Stromal cell of bone marrow (primary cell): ENCODE data around the gene C12orf75.
"Not testable (repeated sequence)": the region's sequence is repeated elsewhere in the genome, so short reads cannot be mapped to it uniquely, and the experiment has no call there.

Experiments used
- DNase-seq: peaks from one replicate; pipeline ENCODE4 v3.0.0-alpha.2; 2012; ENCODE audit warnings: low read depth

The C12orf75 gene

DNA sequence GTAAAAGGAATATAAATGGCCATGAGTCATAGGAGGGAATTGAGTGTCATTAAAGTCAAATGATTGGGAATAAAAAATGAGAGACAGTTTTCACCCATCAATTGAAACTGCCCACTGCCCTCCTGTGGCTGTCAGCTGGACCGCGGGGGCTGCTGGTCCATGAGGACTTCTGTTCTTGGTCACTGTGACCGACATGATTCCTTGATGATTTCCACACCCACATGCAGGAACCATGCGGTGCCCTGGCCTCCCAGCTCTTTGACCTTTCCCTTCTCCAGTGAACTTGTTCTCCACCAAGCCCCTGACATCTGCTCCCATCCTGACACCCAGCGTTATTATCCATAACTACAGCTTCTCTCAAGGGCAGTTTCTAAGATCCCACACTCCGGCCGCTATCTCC, 48.4 kb downstream of the C12orf75 start:
- no peak for DNase-seq

DNA sequence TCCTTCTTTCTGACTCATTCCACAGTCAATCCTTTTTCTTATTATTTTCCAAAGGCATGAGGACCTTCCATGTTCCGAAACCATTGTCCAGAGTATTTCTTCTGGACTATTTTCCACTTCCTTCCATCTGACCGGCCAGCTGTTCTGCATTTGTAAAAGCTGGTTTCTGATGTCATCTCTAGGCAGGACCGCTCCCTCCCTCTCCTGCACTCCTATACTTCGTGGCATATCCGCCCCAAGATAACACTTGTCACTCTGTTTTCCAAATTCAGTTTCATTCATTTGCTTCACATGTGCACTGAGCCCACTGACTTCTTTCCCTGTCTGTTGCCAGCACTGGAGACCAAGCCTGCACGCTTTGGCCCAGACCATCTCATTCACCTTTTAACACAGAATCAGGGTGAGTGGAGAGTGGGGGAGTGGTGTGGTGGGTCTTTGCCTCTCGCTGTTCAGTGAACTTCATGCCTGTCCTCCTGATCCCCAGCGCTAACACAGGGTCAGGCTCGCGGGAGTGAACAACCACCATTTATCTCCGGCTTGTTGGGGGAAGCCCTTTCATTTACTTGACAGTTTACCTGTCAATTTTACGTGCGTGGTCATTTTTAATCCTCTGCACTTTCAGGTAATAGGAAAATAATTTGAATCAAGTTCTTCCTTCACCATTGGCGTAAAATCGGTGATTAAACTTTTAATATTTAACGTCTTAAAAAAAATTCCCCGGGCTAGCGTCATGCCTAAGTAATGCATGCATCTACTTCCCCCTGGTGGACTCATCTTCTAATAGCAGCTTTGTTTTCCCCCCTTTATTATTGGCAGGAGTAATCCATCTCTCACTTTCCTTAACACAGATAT, 52.5 kb downstream of the C12orf75 start:
- peak; percentile 47 for DNase-seq

DNA sequence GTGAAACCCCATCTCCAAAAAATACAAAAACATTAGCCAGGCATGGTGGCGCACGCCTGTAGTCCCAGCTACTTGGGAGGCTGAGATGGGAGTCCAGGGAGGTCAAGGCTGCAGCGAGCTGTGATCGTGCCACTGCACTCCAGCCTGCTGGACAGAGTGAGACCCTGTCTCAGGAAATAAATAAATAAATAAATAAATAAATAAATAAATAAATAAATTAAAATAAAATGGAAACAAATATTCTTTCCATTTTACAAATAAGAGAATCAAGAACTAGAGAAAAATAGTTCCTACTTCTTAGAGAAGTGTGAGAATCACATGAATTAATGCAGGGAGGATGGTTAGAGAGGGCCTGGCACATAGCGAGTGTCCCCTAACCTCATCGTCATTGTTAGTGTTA, 53.7 kb downstream of the C12orf75 start:
- no peak for DNase-seq

DNA sequence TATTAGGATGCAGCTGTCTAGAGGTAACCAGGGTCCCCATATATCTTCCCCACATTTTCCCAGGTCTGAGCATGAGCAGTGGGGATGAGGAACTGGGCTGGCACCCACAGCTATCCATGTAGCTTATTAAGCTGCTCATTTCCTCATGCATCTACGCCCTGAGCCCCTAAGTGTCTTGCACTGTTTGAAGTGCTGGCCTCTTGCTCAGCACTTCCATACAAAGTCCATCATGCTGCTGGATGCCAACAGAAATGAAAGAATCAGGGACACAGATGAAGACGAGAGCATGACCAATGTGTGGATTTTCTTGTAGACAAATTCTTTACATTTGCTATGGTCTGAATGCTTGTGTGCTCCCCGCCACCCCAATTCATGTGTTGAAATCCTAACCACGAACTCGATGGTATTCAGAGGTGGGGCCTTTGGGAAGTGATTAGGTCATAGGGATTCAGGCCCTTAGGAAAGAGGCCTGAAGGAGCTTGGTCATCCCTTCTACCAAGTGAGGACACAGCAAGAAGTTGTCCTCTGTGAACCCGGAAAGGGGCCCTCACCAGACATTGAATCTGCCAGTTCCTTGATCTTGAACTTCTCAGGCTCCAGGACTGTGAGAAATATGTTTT, 54.5 kb downstream of the C12orf75 start:
- no peak for DNase-seq

DNA sequence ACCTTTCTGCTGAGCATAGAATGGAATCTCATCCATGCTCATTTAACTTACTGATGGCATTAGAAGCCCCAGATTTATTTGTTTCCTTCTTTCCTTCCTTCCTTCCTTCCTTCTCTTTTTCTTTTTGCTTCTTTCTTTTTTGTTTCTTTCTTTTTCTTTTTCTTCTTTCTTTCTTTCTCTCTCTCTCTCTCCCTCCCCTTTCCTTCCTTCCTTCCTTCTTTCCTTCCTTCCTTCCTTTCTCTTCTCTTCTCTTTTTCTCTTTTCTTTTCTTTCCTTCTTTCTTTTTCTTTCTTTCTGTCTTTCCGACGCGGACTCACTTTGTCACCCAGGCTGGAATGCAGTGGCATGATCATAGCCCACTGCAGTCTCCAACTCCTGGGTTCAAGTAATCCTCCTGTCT, 55.9 kb downstream of the C12orf75 start:
- no peak for DNase-seq

DNA sequence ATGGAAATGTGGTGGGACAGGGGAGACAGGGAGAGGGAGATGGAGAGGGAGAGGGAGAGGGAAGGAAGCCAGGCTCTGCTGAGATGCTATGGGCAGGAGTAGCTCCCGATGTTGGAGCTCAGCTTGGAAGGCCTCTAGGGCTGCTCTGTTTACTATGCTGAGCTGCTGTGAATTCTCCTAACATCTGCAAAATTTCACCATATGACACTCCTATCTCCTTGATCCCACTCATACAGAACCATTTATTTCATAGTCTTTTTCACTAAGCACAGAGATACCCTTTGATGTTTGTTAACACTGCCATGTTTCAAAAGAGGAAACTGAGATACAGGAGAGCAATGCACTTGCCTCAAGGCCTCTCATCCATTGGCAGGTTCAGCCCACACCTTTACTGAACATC, 60.7 kb downstream of the C12orf75 start:
- DNase-seq: no peak

DNA sequence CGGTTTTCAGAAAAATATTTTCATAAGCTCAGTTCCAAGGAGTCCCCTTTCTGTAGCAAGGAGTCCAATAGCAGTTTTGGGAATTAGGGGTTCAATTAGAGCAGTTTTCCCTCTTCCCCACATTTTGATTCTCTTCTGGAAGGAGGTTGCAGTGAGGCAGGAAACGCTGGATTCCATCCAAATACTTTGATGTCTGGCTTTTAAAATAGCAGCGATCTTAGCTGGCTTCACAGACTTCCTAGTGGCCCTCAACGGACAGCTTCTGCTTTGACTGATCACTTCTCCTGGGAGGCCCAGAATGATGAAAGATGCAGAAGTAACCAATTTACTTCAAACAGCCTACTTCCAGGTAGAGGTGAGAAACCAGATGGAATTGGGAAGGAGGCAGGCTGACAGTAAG, 63.1 kb downstream of the C12orf75 start:
- DNase-seq: no peak

DNA sequence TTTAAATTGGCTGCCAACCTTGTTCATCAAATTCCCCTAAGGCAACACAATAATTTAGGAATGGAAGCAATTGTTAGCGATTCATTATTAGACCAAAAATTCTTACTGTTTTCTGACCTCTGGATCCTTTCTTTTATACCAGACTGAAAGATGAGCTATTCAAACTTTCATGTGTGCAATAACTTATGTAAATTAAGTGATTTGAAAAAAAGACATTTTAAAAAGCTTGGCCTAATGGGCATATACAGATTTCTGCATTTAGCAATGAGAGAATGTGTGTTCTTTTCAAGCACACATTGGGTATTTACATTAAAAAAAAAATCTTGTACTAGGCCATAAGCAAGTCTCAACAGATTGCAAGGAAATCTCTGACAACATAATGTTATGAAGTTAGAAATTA, 65.5 kb downstream of the C12orf75 start:
- no peak for DNase-seq

DNA sequence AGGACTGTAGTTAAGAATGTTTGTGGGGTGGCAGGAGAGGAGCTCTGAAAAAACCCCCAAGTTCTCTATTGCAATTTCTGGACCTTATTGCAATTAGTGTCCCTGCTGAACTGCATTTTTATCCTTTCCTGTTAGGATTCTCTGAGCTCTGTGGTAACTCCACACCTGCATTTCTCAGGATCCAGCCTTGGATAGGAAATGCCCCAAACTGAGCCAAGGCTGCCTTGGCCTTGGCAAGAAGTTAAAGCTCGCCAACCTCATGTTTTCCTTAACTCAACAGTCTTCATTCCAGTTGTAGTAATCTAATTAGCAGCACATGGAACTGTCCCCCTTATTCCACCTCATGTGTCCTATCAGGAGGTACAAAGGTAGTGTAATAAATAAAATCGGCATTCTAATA, 66.5 kb downstream of the C12orf75 start:
- no peak for DNase-seq

DNA sequence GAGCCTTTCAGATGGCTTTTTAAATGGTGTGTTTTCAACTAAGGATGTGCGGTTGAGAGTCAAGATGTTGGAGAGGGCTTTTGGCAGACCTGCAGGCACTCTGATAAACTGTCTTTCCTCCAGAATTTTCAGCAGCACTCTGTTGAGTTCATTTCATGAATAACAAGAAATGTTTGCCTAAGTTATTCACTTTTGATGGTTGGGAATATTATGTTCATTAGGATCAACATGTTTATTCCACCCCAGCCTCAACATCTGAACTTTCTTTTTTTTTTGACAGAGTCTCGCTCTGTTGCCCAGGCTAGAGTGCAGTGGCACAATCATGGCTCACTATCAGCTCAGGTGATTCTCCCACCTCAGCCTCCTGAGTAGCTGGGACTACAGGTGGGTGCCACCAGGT, 68.4 kb downstream of the C12orf75 start:
- no peak for DNase-seq

DNA sequence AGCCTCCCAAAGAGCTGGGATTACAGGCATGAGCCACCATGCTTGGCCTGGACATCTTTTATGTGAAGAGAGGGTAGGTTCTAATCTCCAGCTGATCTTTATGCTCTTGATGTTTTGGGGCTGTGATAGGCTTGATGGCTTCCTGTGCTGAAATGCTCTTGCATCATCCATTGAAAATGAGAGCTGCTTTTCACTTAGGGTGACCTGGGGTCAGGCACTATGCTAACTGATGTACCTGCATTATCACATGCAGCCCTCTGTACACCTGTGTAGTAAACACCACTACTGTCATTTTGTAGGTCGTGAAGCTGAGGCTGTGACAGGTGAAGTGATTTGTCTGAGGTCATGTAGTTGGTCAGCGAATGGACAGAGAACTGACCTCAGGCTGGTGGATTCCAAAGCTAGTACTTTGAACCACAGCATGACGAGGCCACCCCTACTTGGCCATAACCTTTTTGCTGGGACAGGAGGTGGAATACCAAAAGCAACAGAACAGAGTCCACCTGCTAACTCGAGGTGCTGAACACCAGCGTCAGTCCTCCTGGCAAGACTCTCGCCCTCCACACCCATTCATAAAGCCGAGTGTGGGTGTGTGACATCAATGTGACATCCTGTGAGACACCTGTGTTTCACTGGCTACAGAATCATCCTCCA, 69.1 kb downstream of the C12orf75 start:
- no peak for DNase-seq

DNA sequence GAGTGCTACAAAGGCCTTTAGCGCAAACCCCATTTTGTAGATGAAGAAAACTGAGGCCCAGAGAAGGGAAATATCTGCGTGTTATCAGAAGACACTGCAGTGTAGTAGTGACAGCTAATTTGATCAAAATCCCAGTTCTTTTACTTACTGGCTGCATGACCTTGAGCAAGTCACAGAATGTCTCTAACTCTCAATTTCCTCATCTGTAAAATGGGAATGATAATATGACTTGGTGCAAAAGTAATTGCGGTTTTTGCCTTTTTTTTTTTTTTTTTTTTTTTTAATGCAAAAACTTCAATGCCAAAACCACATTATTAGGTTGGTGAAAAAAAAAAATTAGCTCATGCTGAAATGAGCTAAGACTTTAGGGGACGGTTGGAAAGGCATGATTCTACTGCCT, 69.7 kb downstream of the C12orf75 start:
- DNase-seq: no peak

DNA sequence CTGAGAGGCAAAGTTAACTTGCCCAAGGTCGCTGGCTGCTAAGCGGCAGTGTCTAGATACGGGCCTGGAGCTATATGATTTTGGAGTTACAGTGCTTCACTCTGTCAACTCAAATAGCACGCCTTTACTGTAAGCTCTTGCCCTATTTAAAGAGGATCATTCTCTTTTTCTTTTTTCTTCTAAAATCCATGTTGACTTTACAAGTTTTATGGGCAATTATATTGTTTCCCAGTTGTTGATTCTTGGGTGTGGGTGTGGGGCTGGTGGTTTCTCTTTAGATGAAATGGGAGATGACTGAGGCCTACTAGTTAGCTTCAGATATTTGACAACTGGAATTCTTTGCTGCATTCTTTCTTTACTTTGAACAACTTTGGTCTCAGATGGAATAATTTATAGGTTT, 70.7 kb downstream of the C12orf75 start:
- DNase-seq: no peak

DNA sequence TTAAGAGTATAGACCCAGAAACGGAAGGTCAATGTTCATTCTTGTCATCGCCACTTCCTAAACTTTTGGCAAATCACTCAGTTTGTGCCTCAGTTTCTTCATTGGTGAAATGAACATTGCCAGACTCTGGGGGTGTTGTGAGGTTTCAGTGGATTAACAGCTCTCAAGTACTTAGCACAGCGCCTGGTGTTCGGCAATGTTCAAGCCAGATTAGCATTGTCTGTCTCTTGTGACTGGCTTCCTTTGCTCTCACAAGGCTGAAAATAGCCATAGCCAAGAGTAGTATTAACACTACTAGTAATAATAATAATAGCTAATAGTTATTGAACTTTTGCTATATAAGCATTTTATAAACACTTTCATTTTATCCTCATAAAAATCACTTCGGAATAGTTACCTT, 71.9 kb downstream of the C12orf75 start:
- no peak for DNase-seq

DNA sequence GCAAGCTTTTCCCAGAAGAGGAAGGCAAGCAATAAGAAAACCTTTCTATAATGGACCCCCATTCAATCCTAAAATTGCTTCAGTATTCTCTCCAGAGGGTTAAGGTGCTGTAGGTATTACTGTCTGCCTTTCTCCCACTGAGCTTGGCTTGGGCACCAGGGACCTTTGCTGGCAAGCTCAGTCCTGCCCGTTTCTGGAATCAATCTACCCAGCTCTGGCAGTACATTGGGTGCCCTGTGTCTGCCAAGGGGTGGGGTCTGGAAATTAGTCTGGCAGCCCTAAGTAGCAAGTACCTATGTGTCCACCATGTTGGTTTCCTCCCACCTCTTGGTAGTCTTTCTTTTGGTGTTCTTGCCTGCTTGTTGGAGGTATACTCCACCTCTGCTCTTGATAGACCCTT, 72.6 kb downstream of the C12orf75 start:
- no peak for DNase-seq

DNA sequence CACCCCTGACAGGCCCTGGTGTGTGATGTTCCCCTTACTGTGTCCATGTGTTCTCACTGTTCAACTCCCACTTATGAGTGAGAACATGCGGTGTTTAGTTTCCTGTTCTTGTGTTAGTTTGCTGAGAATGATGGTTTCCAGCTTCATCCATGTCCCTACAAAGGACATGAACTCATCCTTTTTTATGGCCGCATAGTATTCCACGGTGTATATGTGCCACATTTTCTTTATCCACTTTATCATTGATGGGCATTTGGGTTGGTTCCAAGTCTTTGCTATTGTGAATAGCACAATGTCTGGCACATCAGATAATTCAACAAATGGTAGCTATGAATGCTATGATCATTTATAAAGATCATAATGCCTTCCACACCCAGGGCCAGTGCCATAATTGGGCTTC, 73.6 kb downstream of the C12orf75 start:
- DNase-seq: not testable (repeated sequence)

DNA sequence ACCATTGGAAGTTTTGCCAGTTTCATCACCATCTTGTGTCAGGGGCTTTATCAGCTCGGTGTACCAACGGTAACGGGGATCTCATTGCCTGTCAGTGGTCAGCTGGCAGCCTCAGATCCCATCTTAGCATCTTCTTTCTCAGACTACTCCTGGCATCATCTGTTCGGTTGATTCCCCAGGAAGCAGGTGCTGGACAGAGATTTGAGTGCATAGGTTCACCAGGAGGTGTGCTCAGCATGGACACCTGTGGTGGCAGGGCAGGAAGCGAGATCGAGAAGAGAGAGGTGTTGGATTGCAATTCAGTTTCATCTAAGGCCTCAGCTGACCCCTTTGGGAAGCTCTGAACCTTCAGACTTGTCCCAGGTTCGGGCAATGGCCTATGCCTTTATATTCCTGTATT, 76.0 kb downstream of the C12orf75 start:
- DNase-seq: no peak

DNA sequence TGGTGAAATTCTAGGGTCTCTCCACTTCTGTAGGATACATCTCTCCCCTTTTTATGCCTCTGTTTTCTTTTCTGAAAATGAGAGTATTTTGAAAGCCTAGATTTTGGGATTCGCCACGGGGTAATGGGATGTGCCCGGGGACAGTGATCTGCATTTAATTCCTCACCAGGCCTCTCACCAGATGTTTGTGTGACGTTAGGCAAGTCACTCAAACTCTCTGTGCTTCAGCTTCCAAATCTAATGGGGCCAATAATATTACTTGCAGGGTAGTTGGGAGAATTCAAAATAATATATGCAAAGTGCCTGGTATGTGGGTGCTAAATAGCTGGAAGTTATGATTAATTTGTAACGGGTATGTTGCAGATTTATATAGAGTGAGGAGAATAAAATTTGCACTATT, 78.8 kb downstream of the C12orf75 start:
- DNase-seq: no peak

DNA sequence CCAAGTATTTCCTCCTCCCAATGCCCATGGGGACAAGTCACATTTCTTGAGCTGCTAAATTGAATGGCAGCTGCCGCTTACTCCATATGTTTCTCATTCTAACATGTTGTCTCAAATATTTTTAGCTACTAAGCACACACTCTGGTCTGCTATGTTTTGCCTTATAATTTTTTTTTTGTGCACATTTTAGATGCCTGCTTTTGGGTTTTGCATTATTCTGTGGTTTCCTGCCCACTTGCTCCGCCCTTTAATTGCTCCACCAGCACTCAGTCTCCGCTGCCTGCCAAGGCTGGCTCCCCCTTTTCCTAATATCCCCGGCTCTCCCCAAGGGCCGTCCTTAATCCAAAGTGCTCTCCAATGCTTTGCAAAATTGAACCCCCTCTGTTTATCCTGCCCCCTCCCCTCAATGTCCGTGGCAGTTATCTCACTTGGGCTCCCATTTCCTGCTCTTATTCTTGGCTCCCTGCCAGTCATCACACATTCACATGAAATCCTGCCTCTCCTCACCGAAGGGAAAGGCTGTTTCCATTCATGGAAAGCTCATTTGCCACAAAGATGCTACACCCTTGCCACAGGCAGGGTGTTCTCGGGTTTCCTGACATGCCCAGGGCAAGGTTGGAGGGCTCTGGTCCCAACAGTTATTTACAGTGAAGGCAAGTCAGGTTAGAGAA, 79.4 kb downstream of the C12orf75 start:
- DNase-seq: peak; percentile 71

DNA sequence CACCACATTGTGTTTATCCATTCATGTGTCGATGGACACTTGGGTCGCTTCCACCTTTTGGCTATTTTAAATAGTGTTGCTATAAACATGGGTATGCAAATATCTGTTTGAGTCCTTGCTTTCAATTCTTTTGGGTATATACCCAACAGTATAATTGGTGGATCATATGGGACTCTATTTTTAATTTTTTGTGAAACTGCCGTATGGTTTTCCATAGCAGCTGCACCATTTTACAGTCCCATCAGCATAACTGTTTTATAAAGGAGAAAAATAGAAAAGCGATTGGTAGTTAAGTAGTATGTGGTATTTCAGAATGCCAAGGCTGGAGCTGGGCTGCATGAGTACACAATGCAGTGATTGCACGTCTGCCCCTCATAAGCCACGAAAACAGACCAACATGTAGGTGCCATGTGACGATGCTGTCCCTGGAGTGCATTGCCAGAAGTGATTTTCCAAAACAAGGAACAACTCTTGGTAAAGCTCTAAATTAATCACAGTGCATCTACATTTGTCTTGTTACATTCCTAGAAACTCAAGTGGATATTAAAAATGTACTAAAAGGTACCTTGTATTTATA, 83.5 kb downstream of the C12orf75 start:
- no peak for DNase-seq

DNA sequence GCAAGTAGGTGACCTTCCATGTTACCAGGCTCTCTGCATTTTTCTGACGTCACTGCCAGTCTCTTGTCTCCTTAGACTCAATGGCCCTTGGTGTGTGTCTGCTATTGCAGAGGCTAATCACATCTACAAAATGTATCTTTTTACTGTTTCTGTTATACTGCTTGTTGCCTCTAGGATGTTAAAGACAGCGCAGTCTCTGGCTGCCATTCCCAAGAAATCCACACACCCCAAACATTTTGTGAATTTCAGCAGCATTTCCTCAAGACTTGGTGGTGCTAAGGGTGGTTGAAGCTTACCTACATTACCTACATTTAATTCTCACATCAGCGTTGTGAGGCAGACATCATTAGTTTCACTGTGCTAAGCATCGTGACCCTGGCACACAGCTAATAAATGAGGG, 87.2 kb downstream of the C12orf75 start:
- DNase-seq: no peak

DNA sequence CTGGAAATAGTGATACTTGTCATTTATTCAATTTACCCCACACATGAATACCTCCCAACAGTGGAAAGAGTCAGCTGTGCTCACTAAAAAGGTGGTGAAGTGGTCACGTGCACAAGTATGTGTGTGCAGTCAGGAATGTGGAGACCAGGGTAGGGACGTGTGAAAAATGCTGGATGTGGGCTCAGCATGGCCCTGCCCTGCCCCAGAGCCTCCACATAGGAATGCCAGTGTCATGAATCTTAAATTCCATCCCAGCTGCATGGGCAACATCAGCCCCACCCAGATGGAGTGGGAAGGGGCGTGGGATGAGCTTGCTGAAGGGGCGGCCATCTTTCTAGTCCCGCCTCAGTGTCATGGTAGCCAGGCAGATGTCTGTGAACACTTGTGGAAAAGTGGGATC, 87.7 kb downstream of the C12orf75 start:
- no peak for DNase-seq
